GM12878 (cell line): ENCODE measurements around the gene NPTN. TPM values are rescaled to one million over a fixed set of nuclear protein-coding genes. Genes with fewer than 3 reads are reported as not detected.

Experiments used
- ATAC-seq: fragments of 200-7000 bp; cut with Tn5 transposase; 3 replicates; pipeline ENCODE4 v1.9.1; 2020; ENCODE audit warnings: mild to moderate bottlenecking, moderate library complexity
- BruUV-seq: library from RNA; stranded (reverse); fragments of 400-500 nt; replicated peaks from 2 replicates; lab custom pipeline; 2021; lab: Mats Ljungman, UMichigan
- CTCF ChIA-PET: fragments of 300-600 bp; sonication (Branson Sonifier 250); formaldehyde crosslinking; extraction: SDS; loops from one replicate; lab custom pipeline; 2021; ENCODE audit warnings: inconsistent platforms; lab: Yijun Ruan, JAX
- POLR2A ChIA-PET: fragments of 350-600 bp; formaldehyde crosslinking; extraction: SDS; loops from one replicate; lab custom pipeline; 2021; ENCODE audit warnings: inconsistent platforms; lab: Charles Lee
- RAD21 ChIA-PET: fragments of 300-600 bp; sonication (Branson Sonifier 250); formaldehyde crosslinking; loops from one replicate; lab custom pipeline; 2023; ENCODE audit warnings: antibody characterized with exemption; ENCODE audit not compliant: unreplicated experiment; lab: Charles Lee
- SMC1A ChIA-PET: fragments of 300-600 bp; sonication (Branson Sonifier 250); formaldehyde crosslinking; loops from one replicate; lab custom pipeline; 2023; ENCODE audit not compliant: unreplicated experiment, uncharacterized antibody; lab: Charles Lee
- DNase-seq: peaks from one replicate; pipeline ENCODE4 v3.0.0-alpha.2; 2011; ENCODE audit warnings: low read depth, low spot score
- FAIRE-seq: peaks from 3 replicates; lab custom pipeline; 2011; peaks lifted over from hg19 to GRCh38; lab: Jason Lieb, UNC
- H2AFZ ChIP-seq: 2 replicates; pipeline ENCODE4 v1.6.0; 2011; ENCODE audit warnings: low read depth, low read length, control low read depth; ENCODE audit not compliant: control insufficient read depth
- H3K27ac ChIP-seq: 2 replicates; pipeline ENCODE4 v1.5.1; 2011; ENCODE audit warnings: control low read depth; ENCODE audit not compliant: control insufficient read depth, insufficient read depth
- H3K27me3 ChIP-seq, 2 experiments: replicated peaks in 1 of 2; 2 replicates each; pipeline versions ENCODE4 v1.6.0 to v1.6.1; 2011; ENCODE audit warnings: low read length in 1 of 2; ENCODE audit not compliant: control insufficient read depth in 2 of 2, insufficient read depth in 2 of 2
- H3K36me3 ChIP-seq, 2 experiments: 2 replicates each; pipeline ENCODE4 v1.5.1; 2011; ENCODE audit warnings: low read length in 1 of 2; ENCODE audit not compliant: control insufficient read depth in 2 of 2, insufficient read depth in 2 of 2
- H3K4me1 ChIP-seq: 2 replicates; pipeline ENCODE4 v1.6.1; 2011; ENCODE audit warnings: mild to moderate bottlenecking, low read length, moderate library complexity, mixed read lengths; ENCODE audit not compliant: control insufficient read depth, insufficient read depth
- H3K4me2 ChIP-seq: 2 replicates; pipeline ENCODE4 v1.6.0; 2011; ENCODE audit warnings: control low read depth; ENCODE audit not compliant: control insufficient read depth, insufficient read depth
- H3K4me3 ChIP-seq: fragments of 200-600 bp; sonication (generic); 2 replicates; pipeline ENCODE4 v1.5.1; 2016
- H3K79me2 ChIP-seq: 2 replicates; pipeline ENCODE4 v1.6.0; 2011; ENCODE audit warnings: low read length; ENCODE audit not compliant: control insufficient read depth, insufficient read depth
- H3K9ac ChIP-seq: 2 replicates; pipeline ENCODE4 v1.8.0; 2011; ENCODE audit warnings: low read length, control low read depth, mixed read lengths; ENCODE audit not compliant: control insufficient read depth, insufficient read depth
- H3K9me3 ChIP-seq: replicated peaks from 3 replicates; pipeline ENCODE4 v1.5.1; 2011; ENCODE audit warnings: mild to moderate bottlenecking, low read length; ENCODE audit not compliant: control insufficient read depth, insufficient read depth
- H4K20me1 ChIP-seq: 2 replicates; pipeline ENCODE4 v1.6.0; 2011; ENCODE audit not compliant: control insufficient read depth, insufficient read depth
- BACH1 ChIP-seq: fragments of 450-650 bp; IDR thresholded peaks from 2 replicates; pipeline ENCODE4 v1.6.1; 2017; ENCODE audit warnings: mild to moderate bottlenecking, borderline replicate concordance
- BCL11A ChIP-seq: IDR thresholded peaks from 2 replicates; pipeline ENCODE4 v1.6.1; 2011; ENCODE audit warnings: low read depth, low read length
- BHLHE40 ChIP-seq, 2 experiments: fragments of 450-650 bp in 1 of 2; IDR thresholded peaks; 2 replicates each; pipeline ENCODE4 v1.6.1; 2011 to 2017; ENCODE audit warnings: low read depth in 2 of 2, borderline replicate concordance in 1 of 2, improper control_type of control experiment in 1 of 2, low read length in 1 of 2, mild to moderate bottlenecking in 1 of 2
- CEBPB ChIP-seq, 2 experiments: fragments of 150-350 bp in 1 of 2; IDR thresholded peaks; 2 replicates each; pipeline ENCODE4 v1.6.1; 2012 to 2014; ENCODE audit warnings: low read depth in 2 of 2, low read length in 2 of 2, borderline replicate concordance in 1 of 2, inconsistent platforms in 1 of 2
- CHD4 ChIP-seq: fragments of 200-600 bp; sonication (generic); IDR thresholded peaks from 2 replicates; pipeline ENCODE4 v1.6.1; 2016; ENCODE audit warnings: mild to moderate bottlenecking
- FOXK2 ChIP-seq: fragments of 450-650 bp; IDR thresholded peaks from 2 replicates; pipeline ENCODE4 v1.6.1; 2017; ENCODE audit warnings: mild to moderate bottlenecking, moderate library complexity
- GATAD2B ChIP-seq: fragments of 450-650 bp; conservative IDR thresholded peaks from 2 replicates; pipeline ENCODE4 v1.6.1; 2017; ENCODE audit warnings: low read depth, mild to moderate bottlenecking, moderate library complexity
- HCFC1 ChIP-seq: fragments of 150-350 bp; IDR thresholded peaks from 2 replicates; pipeline ENCODE4 v1.6.1; 2014; ENCODE audit warnings: low read length
- HSF1 ChIP-seq: fragments of 150-350 bp; IDR thresholded peaks from 2 replicates; pipeline ENCODE4 v1.6.1; 2014; ENCODE audit warnings: mild to moderate bottlenecking, low read depth, low read length
- JUNB ChIP-seq: IDR thresholded peaks from 2 replicates; pipeline ENCODE4 v1.6.1; 2016; ENCODE audit warnings: antibody characterized with exemption, mild to moderate bottlenecking
- KDM1A ChIP-seq: fragments of 200-600 bp; sonication (generic); IDR thresholded peaks from 2 replicates; pipeline ENCODE4 v1.6.1; 2016; ENCODE audit warnings: borderline replicate concordance
- NKRF ChIP-seq: fragments of 450-650 bp; conservative IDR thresholded peaks from 2 replicates; pipeline ENCODE4 v1.6.1; 2017; ENCODE audit warnings: mild to moderate bottlenecking, moderate library complexity
- NR2C2 ChIP-seq: IDR thresholded peaks from 2 replicates; pipeline ENCODE4 v1.6.1; 2011; ENCODE audit warnings: borderline replicate concordance, low read depth; ENCODE audit not compliant: control insufficient read depth, insufficient read length
- NR2F1 ChIP-seq: fragments of 450-650 bp; conservative IDR thresholded peaks from 2 replicates; pipeline ENCODE4 v1.6.1; 2017; ENCODE audit warnings: mild to moderate bottlenecking
- PKNOX1 ChIP-seq: fragments of 450-650 bp; IDR thresholded peaks from 2 replicates; pipeline ENCODE4 v1.6.1; 2016; ENCODE audit warnings: mild to moderate bottlenecking
- POLR2AphosphoS2 ChIP-seq: IDR thresholded peaks from 2 replicates; pipeline ENCODE4 v1.6.1; 2011; ENCODE audit warnings: low read depth, mild to moderate bottlenecking, low read length, improper control_type of control experiment, moderate library complexity
- POU2F2 ChIP-seq: IDR thresholded peaks from 3 replicates; pipeline ENCODE4 v1.6.1; 2011; ENCODE audit warnings: low read depth, mild to moderate bottlenecking, low read length, borderline replicate concordance
- RAD21 ChIP-seq: IDR thresholded peaks from 2 replicates; pipeline ENCODE4 v1.6.1; 2011; ENCODE audit warnings: mild to moderate bottlenecking, low read depth, low read length, moderate library complexity; ENCODE audit not compliant: insufficient read depth
- RAD51 ChIP-seq: fragments of 450-650 bp; IDR thresholded peaks from 2 replicates; pipeline ENCODE4 v1.6.1; 2016; ENCODE audit warnings: moderate library complexity, mild to moderate bottlenecking, inconsistent platforms
- SUZ12 ChIP-seq: fragments of 200-600 bp; sonication (generic); IDR thresholded peaks from one replicate; pipeline ENCODE4 v1.6.1; 2018; ENCODE audit warnings: antibody characterized with exemption, mild to moderate bottlenecking; ENCODE audit not compliant: unreplicated experiment
- ZBED1 ChIP-seq: IDR thresholded peaks from 2 replicates; pipeline ENCODE4 v1.6.1; 2016; ENCODE audit warnings: borderline replicate concordance
- ZNF24 ChIP-seq: fragments of 450-650 bp; IDR thresholded peaks from 2 replicates; pipeline ENCODE4 v1.6.1; 2017; ENCODE audit warnings: antibody characterized with exemption, mild to moderate bottlenecking
- WGBS: methylation state at CpG from one replicate; pipeline ENCODE4 v1.1.6; 2016; ENCODE audit warnings: low lambda C conversion rate; ENCODE audit not compliant: insufficient replicate concordance, insufficient coverage; ENCODE audit errors: missing lambda C conversion rate; 5-methylcytosine and 5-hydroxymethylcytosine counted together
- in situ Hi-C: fragments of 300-500 bp; cut with MboI; formaldehyde crosslinking; loops from 9 replicates; pipeline ENCODE4 v1.14.3; 2018; ENCODE audit warnings: mixed read lengths
- intact Hi-C: fragments of 100-400 bp; cut with micrococcal nuclease; formaldehyde crosslinking; loops from one replicate; pipeline ENCODE4 v1.14.2; 2022; ENCODE audit not compliant: unreplicated experiment
- polyA plus RNA-seq, 11 experiments: library from polyadenylated mRNA; depleted of rRNA in 4 of 11; unstranded in 6 of 11; stranded (reverse) in 5 of 11; fragments of >200 nt; fragmentation: Nextera tagmentation in 4 of 11; fragmentation: Illumina TruSeq in 1 of 11; extraction: Ambion mirVana in 4 of 11; extraction: Trizol in 1 of 11; gene quantifications; 1 replicate in 1 of 11; 2 replicates in 10 of 11; pipeline versions ENCODE4 v1.2.1 to v1.2.3, GENCODE V29; 2011 to 2016; ENCODE audit warnings: inconsistent platforms in 2 of 11, missing spikeins in 2 of 11, low read depth in 1 of 11
- total RNA-seq, 4 experiments: library from RNA; depleted of rRNA in 3 of 4; stranded (reverse); fragments of >200 nt in 3 of 4; fragmentation: Illumina TruSeq in 1 of 4; extraction: Trizol in 1 of 4; gene quantifications; 2 replicates each; pipeline versions ENCODE4 v1.2.1 to v1.2.3, GENCODE V29; 2013 to 2021

The NPTN gene
- total and polyA plus RNA-seq, 10 of the 15 experiments (the other 5 are each of a cell fraction or from before 2014, with no cell fraction given) = 17.8 to 79.1 (median 41.7) TPM

GRCh38 chr15:73632670-73633058 is 525 bp downstream of the NPTN start:
- ChIA-PET SMC1A (interaction anchor here (1.0 to 8.3 kb wide), 6 partner anchors 9 to 29 kb away, joined by 4 to 89 read pairs (median 12); no protein-coding TSS in a partner anchor), POLR2A (interaction anchor here (2.4 kb wide), 1 partner anchor 25 kb away, joined by 14 read pairs; no protein-coding TSS in a partner anchor), RAD21 (interaction anchor here (3.7 to 5.8 kb wide), 2 partner anchors 26 to 71 kb away, joined by 21 to 86 read pairs; no protein-coding TSS in a partner anchor), CTCF (interaction anchor here (1.2 to 13.2 kb wide), 5 partner anchors 13 to 75 kb away, joined by 3 to 250 read pairs (median 197); no protein-coding TSS in a partner anchor)
- BruUV-seq = no TSS peak
- Histone ChIP-seq H3K27me3 (no peaks in the 10 kb centered on the region), H3K36me3 (no peaks in the 10 kb centered on the region), H3K4me2 (peak overlapping the region; percentile 94), H4K20me1 (no peaks in the 10 kb centered on the region), H3K79me2 (peaks cover 54% of the 10 kb centered on the region), H3K4me3 (peak overlapping the region; percentile 92), H2AFZ (no peak overlapping the region), H3K9me3 (no peaks in the 10 kb centered on the region), H3K9ac (peak overlapping the region; percentile 78), H3K27ac (peak overlapping the region; percentile 66), H3K4me1 (peaks cover 11% of the 10 kb centered on the region)
- peak; percentile 6 for ATAC-seq
- FAIRE-seq = no peak
- intact Hi-C loops (no loop called here), in situ Hi-C loops (loop anchor here (10.0 kb wide), 1 partner anchor 848 kb away; the partner anchor contains the start of gene ADPGK)
- DNase-seq = no peak
- under 1% methylated on average over 34 of the region's 40 CpGs for WGBS
- TF ChIP-seq POU2F2 = no peak
- TF ChIP-seq ZBED1 = no peak
- TF ChIP-seq KDM1A = no peak
- no peak for TF ChIP-seq CHD4
- no peak for TF ChIP-seq HSF1
- no peak for TF ChIP-seq SUZ12
- no peak for TF ChIP-seq FOXK2
- TF ChIP-seq HCFC1 = no peak
- TF ChIP-seq RAD51 = no peak
- no peak for TF ChIP-seq RAD21
- TF ChIP-seq ZNF24 = no peak
- TF ChIP-seq JUNB = no peak
- TF ChIP-seq GATAD2B = 0 out of 2 replicates have a peak, but pooled peaks have one; percentile 29
- TF ChIP-seq BACH1 = 0 out of 2 replicates have a peak, but pooled peaks have one; percentile 39
- no peak for TF ChIP-seq CEBPB (IDR thresholded peaks at IDR 0.05; ENCODE audit: borderline replicate concordance in 1 of 2, low read depth in 2 of 2, low read length in 2 of 2)
- TF ChIP-seq NKRF = peak; percentile 20; the same call in 1 of the 2 replicates
- no peak for TF ChIP-seq NR2F1
- TF ChIP-seq BCL11A = no peak
- no peak for TF ChIP-seq PKNOX1
- no peak for TF ChIP-seq BHLHE40 (IDR thresholded peaks at IDR 0.05; ENCODE audit: borderline replicate concordance in 1 of 2, low read depth in 2 of 2, low read length in 1 of 2)
- TF ChIP-seq NR2C2 = no peak
- TF ChIP-seq POLR2AphosphoS2 = no peak; the same call in 1 of the 2 replicates
